Amygdala (tissue), 56 donors: Measurements from ENCODE around the gene UQCC5.

ENCODE experiments used
- DNase-seq, 56 donors: peaks; one replicate each; lab custom pipeline; 2025; lab: John Stamatoyannopoulos, UW

UQCC5 gene, protein sequence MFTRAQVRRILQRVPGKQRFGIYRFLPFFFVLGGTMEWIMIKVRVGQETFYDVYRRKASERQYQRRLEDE

DNA sequence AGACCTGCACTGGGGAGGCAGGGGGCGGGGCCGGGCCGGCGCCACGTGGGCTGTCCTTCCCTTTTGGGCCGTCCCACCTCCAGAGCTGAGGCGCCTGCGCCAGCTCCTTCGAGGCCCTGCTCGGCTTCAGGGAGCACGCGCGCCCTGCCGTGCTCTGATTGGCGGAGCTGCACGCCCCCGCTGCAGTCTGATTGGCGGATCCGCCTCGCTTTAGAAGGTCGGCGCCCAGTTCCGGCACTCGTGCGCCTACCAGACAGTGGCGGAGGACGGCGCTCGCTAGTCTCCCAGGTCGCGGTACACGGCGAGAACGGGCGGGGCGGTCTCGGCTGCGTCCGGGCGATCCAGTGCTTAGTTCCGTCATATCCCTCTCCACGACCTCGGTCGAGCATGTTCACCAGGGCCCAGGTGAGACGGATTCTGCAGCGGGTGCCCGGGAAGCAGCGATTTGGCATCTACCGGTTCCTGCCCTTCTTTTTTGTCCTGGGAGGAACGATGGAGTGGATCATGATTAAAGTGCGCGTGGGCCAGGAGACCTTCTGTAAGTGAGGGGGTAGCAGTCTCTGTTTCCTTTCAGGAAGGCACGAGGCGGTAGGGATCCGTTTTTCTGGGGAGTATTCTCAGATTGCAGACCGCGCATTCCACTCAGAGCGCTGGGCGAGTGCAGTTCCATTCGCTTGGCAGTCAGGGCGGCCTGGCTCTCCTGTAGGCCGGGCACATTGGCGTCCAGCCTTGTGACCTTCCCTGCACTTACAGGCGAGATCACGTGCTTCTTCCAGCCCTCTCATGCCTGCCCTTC is at the start of gene UQCC5:
Gene UQCC5, plus strand, starts transcription at position 237 of the 796 bp plus-strand sequence. Its CDS starts 151 bp downstream, at position 388.
- DNase-seq, result peak; percentile 65 to 99 (median 94)

DNA sequence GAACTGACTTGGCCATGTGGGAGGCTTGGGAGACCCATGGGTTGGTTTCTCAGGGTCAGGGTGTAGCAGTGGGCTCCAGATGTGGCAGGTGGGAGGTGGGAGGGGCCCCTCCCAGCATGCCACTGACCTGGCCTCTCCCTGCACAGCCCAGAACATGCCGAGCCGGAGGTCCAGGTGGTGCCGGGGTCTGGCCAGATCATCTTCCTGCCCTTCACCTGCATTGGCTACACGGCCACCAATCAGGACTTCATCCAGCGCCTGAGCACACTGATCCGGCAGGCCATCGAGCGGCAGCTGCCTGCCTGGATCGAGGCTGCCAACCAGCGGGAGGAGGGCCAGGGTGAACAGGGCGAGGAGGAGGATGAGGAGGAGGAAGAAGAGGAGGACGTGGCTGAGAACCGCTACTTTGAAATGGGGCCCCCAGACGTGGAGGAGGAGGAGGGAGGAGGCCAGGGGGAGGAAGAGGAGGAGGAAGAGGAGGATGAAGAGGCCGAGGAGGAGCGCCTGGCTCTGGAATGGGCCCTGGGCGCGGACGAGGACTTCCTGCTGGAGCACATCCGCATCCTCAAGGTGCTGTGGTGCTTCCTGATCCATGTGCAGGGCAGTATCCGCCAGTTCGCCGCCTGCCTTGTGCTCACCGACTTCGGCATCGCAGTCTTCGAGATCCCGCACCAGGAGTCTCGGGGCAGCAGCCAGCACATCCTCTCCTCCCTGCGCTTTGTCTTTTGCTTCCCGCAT is 49.2 kb upstream of the UQCC5 start:
- no peak for DNase-seq

DNA sequence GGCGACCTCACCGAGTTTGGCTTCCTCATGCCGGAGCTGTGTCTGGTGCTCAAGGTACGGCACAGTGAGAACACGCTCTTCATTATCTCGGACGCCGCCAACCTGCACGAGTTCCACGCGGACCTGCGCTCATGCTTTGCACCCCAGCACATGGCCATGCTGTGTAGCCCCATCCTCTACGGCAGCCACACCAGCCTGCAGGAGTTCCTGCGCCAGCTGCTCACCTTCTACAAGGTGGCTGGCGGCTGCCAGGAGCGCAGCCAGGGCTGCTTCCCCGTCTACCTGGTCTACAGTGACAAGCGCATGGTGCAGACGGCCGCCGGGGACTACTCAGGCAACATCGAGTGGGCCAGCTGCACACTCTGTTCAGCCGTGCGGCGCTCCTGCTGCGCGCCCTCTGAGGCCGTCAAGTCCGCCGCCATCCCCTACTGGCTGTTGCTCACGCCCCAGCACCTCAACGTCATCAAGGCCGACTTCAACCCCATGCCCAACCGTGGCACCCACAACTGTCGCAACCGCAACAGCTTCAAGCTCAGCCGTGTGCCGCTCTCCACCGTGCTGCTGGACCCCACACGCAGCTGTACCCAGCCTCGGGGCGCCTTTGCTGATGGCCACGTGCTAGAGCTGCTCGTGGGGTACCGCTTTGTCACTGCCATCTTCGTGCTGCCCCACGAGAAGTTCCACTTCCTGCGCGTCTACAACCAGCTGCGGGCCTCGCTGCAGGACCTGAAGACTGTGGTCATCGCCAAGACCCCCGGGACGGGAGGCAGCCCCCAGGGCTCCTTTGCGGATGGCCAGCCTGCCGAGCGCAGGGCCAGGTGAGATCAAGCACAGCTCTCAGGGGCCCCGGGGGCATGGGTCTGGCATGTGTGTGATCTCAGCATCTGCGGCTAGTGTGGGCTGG is 48.4 kb upstream of the UQCC5 start:
- no peak for DNase-seq

DNA sequence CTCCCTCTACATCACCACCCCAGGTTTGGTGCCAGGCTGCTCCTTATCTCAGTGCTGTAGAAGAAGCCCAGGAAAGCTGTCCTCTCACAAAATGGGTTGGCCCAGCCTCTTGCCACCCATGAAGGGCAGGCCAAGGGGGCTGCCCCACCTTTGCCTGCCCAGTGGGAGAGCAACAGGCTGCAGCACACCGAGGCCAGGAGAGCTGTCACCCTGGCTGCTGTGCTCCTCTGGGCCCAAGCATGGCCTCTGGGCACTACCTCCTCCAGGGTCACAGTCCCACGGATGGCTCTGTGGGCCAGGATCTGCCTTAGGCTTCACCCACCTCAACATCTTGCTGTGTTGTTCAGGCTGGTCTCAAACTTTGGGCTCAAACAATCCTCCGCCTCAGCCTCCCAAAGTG is 47.7 kb upstream of the UQCC5 start:
- DNase-seq, result no peak

DNA sequence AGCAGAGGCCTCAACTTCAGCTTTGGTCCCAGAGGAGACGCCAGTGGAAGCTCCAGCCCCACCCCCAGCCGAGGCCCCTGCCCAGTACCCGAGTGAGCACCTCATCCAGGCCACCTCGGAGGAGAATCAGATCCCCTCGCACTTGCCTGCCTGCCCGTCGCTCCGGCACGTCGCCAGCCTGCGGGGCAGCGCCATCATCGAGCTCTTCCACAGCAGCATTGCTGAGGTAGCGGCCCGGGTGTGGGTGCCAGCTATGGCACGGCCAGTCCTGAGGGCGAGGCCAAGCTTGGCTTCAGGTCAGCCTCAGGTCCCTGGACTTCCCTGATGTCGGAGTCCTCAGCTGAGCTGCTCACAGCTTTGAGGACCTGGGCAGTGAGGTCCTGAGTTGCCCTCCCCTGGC is 47.0 kb upstream of the UQCC5 start:
- no peak for DNase-seq

DNA sequence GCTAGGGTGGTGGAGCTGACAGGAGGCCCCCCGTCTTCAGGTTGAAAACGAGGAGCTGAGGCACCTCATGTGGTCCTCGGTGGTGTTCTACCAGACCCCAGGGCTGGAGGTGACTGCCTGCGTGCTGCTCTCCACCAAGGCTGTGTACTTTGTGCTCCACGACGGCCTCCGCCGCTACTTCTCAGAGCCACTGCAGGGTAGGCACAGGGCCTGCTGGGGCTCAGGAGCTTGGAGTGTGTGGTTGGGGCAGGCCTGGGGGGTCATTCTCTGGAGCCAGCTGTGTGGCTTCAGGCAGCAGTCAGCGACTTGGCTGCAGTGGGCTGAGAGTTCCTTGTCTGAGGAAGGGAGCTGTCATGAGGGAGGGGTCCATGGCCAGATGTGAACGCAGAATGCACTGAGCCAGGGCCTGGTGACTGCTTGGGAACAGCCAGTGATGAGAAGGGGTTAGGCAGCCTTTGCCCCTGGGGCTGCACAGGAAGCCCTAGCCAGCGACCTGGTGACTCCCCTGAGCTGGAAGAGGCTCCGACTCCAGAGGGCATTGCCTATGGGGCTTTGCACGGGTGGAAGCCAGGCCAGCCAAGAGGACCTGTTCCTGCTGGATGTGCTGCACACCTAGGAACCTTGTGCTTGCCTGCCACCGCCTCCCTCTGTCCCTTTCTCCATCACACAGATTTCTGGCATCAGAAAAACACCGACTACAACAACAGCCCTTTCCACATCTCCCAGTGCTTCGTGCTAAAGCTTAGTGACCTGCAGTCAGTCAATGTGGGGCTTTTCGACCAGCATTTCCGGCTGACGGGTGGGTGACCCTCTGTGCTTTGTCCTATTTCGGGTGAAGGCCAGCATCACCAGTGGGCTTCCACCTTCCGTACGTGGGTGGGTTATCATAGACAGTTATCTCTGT is 46.1 kb upstream of the UQCC5 start:
- DNase-seq, result no peak

DNA sequence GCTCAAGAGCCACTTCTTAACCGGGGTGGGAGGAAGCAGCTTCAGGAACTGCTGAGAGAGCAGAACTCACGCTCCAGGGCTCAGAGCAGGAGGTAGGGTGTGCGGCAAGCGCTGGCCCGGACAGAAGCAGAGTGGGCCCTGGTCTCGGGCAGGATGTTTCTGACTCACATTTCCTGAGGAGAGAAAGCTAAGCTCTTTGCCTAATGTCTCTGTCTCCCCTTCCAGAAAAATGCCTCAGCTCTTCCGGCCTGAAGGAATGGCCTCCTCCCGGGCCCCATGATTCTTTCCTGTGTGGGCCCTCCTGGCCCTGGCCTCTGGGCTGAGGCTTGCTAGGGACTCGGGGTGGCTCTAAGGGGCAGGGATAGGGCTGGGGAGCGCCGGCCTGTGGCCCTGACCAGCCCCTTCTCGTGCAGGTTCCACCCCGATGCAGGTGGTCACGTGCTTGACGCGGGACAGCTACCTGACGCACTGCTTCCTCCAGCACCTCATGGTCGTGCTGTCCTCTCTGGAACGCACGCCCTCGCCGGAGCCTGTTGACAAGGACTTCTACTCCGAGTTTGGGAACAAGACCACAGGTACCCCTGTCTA is 45.4 kb upstream of the UQCC5 start:
- peak in 5 of 56 donors; percentile 11 to 25 (median 15) for DNase-seq

DNA sequence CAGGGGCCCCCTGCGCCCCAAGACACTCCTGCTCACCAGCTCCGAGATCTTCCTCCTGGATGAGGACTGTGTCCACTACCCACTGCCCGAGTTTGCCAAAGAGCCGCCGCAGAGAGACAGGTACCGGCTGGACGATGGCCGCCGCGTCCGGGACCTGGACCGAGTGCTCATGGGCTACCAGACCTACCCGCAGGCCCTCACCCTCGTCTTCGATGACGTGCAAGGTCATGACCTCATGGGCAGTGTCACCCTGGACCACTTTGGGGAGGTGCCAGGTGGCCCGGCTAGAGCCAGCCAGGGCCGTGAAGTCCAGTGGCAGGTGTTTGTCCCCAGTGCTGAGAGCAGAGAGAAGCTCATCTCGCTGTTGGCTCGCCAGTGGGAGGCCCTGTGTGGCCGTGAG is 44.3 kb upstream of the UQCC5 start:
- DNase-seq, result no peak

DNA sequence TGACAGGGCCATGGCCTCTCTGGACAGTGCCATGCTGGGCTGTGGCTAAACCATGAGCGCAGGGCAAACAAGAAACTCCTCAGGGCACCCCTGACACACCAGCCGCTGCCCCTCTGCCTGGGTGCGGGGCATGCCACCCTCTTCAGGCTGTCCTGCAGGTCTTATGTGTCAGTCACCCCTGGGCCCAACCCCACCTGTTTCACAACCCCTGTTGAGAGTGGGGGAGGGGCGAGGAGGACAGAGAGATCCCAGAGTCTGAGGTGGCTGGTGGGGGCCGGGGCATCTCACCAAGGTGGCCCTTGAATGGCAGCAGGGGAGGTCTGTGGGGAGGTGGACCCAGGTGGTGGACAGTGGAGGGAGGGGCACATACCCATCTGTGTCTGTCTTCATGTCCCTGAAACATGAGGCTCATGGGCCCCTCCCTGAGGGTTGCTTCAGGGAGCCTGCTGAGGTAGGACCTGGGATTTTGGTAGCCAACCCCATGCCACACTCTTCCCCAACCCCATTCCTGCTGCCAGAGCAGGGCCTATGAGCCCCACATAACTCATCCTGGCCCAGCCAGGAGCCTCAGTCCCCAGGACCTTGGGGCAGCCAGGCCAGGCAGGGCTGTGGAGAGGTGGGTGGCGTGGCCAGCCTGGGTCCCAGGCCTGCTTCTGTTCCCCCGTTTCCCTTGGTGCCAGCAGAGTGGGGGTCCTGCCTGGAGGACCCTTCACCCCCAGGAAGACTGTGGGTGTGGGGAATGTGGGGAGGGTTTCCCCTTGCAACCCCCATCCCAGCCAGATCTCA is 43.0 kb upstream of the UQCC5 start:
- no peak for DNase-seq

DNA sequence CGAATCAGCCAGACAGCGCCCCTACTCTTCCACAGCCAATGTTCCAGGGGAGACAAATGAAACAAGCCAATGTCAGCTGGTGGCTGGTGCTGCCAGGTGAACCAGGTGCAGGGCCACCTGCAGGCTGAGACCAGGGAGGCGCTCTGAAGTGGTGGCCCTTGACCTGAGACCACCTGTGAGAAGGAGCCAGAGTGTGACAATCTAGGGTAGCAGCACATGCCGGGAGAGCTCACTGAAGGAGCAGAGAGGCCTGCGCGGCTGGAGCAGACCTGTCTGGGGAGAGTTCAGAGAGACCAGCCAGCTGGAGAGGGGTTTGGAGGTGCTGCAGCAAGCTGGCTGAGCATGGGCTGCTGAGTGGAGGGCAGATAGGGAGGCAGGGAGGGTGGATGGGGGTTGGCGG is 42.0 kb upstream of the UQCC5 start:
- DNase-seq, result no peak

DNA sequence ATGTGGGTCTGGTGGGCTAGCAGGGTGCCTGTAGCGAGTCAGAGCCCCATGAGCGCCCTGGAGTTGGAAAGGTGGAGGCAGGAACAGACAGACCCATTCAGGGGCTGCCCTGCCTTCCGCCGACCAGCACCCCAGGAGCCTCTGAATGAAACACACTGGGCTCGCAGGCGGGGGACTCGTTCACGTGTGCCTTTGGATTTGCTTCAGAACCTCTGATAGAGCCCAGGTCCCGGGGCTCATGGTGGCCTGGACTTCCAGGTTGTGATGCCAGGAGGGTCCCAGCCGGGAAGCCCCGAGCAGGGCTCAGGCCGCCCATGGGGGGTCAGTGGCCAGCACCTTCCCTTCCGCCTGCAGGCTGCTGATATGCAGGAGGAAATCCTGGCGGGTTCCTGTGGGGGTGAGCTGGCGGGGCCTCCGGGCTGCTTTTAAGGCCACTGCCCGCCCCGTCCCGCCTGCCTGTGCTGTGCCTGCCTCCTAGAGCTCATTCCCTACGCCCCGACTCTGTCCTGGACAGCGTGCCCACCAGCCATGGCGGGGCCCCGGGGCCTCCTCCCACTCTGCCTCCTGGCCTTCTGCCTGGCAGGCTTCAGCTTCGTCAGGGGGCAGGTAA is 41.4 kb upstream of the UQCC5 start, which contains the start of gene STAB1:
Gene STAB1, plus strand, starts transcription at position 453 of the 610 bp plus-strand sequence. Its CDS starts 76 bp downstream, at position 529.
- DNase-seq, result no peak

DNA sequence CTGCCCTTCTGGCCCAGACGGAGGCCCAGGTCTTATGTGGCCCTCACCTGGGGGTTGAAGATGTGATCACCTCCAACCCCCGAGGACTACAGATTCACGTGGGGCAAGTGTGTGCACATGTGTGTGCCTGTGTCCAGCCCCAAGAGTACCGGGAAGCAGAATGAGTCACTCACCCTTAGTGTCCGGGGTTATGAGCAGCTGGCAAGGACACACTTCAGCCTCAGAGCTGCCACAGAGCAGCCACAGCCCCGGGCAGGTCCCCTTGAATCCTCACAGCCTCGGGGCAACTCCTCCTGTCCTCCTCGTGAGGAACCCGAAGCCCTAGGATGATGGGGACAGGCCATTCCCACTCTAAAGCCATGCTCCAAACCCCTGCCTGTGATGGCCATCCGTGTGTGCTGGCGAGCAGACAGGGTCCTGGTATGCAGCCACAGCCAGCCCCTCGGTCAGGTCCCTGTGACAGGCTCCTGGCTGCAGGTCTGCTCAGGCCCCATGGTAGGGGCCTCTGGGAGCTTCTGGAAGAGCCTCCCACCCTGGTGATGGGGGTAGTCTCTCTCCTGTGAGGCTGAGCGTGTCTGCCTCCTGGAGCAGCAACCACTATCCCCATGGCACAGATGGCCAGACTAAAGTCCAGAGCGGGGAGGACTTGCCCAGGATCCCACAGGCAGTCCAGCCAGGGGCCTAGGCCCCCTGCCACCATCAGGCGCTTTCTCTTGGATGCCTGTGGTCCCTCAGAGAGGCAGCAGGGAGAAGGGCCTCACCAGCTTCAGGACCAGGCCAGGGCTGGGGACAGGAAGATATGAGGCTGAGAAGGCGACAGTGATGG is 40.4 kb upstream of the UQCC5 start:
- no peak for DNase-seq

DNA sequence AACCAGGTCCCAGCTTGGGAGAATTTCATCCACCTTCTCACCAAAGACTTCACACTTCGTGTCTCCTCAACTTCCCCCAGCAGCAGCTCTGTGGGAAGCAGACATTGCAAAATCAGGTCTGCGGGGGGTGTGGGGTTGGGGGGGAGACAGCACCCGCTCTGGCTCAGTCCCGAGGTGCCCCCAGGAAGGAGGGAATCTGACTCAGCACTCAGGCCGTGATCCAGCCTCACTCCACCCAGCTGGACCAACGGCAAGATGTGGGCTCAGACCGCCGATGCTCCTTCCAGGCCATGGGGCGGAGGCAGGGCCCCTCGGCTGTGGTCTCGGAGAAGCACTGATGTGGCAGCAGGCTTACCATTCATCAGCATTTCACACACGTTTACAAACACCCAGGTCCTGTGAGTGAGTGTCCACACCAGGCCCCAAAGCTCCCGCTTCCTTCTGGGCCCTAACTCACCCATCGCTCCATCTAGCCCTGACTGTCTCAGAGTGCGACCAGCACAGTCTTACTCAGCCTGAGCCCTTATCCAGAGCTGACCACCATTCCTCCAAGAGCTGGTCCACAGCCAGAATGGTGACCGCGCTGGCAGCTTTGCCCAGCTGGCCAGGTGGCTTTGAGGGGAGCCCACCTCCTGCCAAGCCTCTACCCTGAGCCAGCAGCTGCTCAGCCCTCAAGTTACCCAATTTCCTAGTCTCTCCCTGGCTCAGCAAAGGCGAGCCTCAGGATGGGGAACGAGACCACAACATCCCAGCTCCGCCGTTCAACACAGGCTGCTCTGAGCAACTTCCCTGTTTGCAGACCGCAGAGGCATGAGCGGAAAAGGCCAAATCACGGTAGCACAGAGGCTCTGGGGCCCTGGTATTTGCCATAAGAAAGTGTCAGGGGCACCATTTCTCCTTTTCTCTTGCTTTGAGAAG is 38.0 kb upstream of the UQCC5 start:
- DNase-seq, result peak in 29 of 56 donors; percentile 12 to 68 (median 22)

DNA sequence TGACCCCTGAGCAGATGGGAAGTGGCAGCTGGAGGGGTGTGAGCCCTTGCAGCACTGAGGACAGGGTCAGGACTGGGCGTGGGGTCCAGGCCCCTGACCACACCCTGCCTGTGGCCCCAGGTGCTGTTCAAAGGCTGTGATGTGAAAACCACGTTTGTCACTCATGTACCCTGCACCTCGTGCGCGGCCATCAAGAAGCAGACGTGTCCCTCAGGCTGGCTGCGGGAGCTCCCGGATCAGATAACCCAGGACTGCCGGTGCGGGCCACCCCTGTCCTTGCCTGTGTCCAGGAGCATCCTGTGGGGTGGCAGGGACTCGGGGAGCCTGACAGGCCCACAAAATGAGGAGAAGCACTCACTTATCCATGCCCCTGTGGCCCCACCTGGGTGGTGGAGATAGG is 35.4 kb upstream of the UQCC5 start:
- no peak for DNase-seq

DNA sequence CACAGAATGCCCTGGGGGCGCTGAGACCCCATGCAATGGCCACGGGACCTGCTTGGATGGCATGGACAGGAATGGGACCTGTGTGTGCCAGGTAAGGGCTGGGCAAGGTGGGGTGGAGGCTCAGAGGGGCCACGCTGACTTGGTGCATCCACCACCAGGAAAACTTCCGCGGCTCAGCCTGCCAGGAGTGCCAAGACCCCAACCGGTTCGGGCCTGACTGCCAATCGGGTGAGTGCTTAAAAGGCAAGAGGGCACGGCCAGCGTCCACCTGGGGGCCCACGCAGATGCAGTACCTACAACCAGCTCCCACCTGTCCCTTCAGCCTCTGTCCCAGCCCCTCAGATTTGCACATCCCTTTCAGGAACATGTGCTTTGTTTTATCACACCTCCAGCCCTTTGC is 34.4 kb upstream of the UQCC5 start:
- DNase-seq, result no peak

DNA sequence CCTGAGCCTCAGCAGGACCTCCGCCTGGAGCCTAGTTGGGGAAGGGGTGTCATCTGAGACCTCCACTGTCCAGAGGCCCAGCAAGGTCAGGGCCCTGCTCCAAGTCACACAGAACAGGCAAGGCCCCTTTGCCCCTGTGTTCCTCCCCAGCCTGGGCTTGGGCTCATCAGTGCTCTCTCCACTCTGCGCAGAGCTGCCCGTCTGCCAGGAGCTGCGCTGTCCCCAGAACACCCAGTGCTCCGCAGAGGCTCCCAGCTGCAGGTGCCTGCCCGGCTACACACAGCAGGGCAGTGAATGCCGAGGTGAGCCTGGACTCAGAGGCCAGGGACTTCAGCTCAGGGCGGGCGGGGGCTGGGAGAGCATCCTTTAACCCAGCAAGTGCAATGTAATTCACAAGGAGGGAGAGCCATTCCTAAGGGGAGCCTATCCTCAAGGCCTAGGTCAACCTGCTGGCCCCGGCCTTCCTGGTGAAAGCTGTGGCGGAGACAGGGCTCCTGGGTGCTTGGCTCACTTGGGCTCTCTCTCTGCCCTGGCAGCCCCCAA is 33.5 kb upstream of the UQCC5 start:
- no peak for DNase-seq
